ENCODE results near the gene KIF26B.

GRCh38 chr1:245124644-245125043, 30.1 kb upstream of the KIF26B start:
- TF ChIP-seq CTCF (conservative IDR thresholded peaks at IDR 0.05; ENCODE audit: low read depth, low read length) (no peak), EZH2phosphoT487 (IDR thresholded peaks at IDR 0.05; ENCODE audit: borderline replicate concordance, low read length) (no peak)
